SK-N-SH (cell line): Measurements from ENCODE around the gene ABCA3. TPM values are rescaled to one million over a fixed set of nuclear protein-coding genes. Genes with fewer than 3 reads are reported as not detected.

Source experiments
- CTCF ChIA-PET: fragments of 300-600, 350-600 bp; formaldehyde crosslinking; extraction: SDS; loops from one replicate; lab custom pipeline; 2021; lab: Yijun Ruan, JAX
- POLR2A ChIA-PET: fragments of 350-600 bp; sonication (Branson Sonifier 250); formaldehyde crosslinking; extraction: SDS; loops from one replicate; lab custom pipeline; 2020; ENCODE audit warnings: antibody characterized with exemption, inconsistent platforms; lab: Yijun Ruan, JAX
- DNase-seq: peaks from one replicate; pipeline ENCODE4 v3.0.0; 2012
- H2AFZ ChIP-seq: fragments of 200-600 bp; sonication (generic); 2 replicates; pipeline ENCODE4 v1.8.1; 2016; ENCODE audit warnings: antibody characterized with exemption, mild to moderate bottlenecking, low read depth
- H3F3A ChIP-seq: fragments of 200-600 bp; sonication (generic); replicated peaks from 2 replicates; pipeline ENCODE3; 2016; ENCODE audit warnings: antibody characterized with exemption, mild to moderate bottlenecking; ENCODE audit not compliant: insufficient read depth
- H3K27ac ChIP-seq, 2 experiments: fragments of 200-500 bp in 1 of 2; fragments of 200-600 bp in 1 of 2; sonication (Bioruptor generic) in 1 of 2; sonication (generic), shearing (Covaris generic) in 1 of 2; 2 replicates each; pipeline versions ENCODE4 v1.5.1 to v1.6.1; 2014 to 2016; ENCODE audit warnings: low read depth in 2 of 2, inconsistent platforms in 1 of 2, low read length in 1 of 2, mild to moderate bottlenecking in 1 of 2, mixed read lengths in 1 of 2
- H3K27me3 ChIP-seq: fragments of 200-600 bp; sonication (generic), shearing (Covaris generic); 2 replicates; pipeline ENCODE4 v1.6.1; 2016; ENCODE audit warnings: mixed run types; ENCODE audit not compliant: insufficient read depth
- H3K36me3 ChIP-seq, 2 experiments: fragments of 200-500 bp in 1 of 2; fragments of 200-600 bp in 1 of 2; sonication (Bioruptor generic) in 1 of 2; sonication (generic) in 1 of 2; replicated peaks in 1 of 2; 2 replicates each; pipeline versions ENCODE3 to v1.5.1; 2014 to 2016; ENCODE audit warnings: low read length in 1 of 2, mild to moderate bottlenecking in 1 of 2; ENCODE audit not compliant: insufficient read depth in 2 of 2, control insufficient read depth in 1 of 2
- H3K4me1 ChIP-seq, 2 experiments: fragments of 200-500 bp in 1 of 2; fragments of 200-600 bp in 1 of 2; sonication (Bioruptor generic) in 1 of 2; sonication (generic), shearing (Covaris generic) in 1 of 2; 2 replicates each; pipeline versions ENCODE4 v1.5.1 to v1.6.1; 2014 to 2016; ENCODE audit warnings: low read depth in 1 of 2, low read length in 1 of 2, mixed run types in 1 of 2; ENCODE audit not compliant: insufficient read depth in 2 of 2, control insufficient read depth in 1 of 2
- H3K4me2 ChIP-seq: fragments of 200-600 bp; sonication (generic), shearing (Covaris generic); 2 replicates; pipeline ENCODE4 v1.6.1; 2017; ENCODE audit warnings: mixed run types
- H3K4me3 ChIP-seq, 2 experiments: fragments of 200-500 bp in 1 of 2; fragments of 200-600 bp in 1 of 2; sonication (Bioruptor generic) in 1 of 2; sonication (generic), shearing (Covaris generic) in 1 of 2; 2 replicates each; pipeline versions ENCODE4 v1.5.1 to v1.8.1; 2014 to 2016; ENCODE audit warnings: low read depth in 2 of 2, inconsistent platforms in 1 of 2, low read length in 1 of 2, mild to moderate bottlenecking in 1 of 2, mixed read lengths in 1 of 2, moderate library complexity in 1 of 2
- H3K79me2 ChIP-seq: fragments of 200-600 bp; sonication (generic); 2 replicates; pipeline ENCODE4 v1.8.1; 2017; ENCODE audit warnings: mild to moderate bottlenecking; ENCODE audit not compliant: insufficient read depth
- H3K9ac ChIP-seq: fragments of 200-600 bp; sonication (generic); 2 replicates; pipeline ENCODE4 v1.6.1; 2017; ENCODE audit warnings: mixed run types
- H3K9me2 ChIP-seq: fragments of 200-600 bp; sonication (generic); 2 replicates; pipeline ENCODE4 v1.6.1; 2017; ENCODE audit warnings: mixed run types
- H3K9me3 ChIP-seq: fragments of 200-600 bp; sonication (generic); 2 replicates; pipeline ENCODE4 v1.6.1; 2017; ENCODE audit warnings: mixed run types, mild to moderate bottlenecking, moderate library complexity
- H4K20me1 ChIP-seq: fragments of 200-600 bp; sonication (generic); 2 replicates; pipeline ENCODE4 v1.6.1; 2017; ENCODE audit warnings: mild to moderate bottlenecking, mixed run types; ENCODE audit not compliant: insufficient read depth
- CHD2 ChIP-seq: fragments of 150-350 bp; IDR thresholded peaks from 2 replicates; pipeline ENCODE4 v1.6.1; 2018; ENCODE audit warnings: low read length; ENCODE audit not compliant: partially characterized antibody
- ELF1 ChIP-seq: IDR thresholded peaks from 2 replicates; pipeline ENCODE4 v1.4.0; 2012
- EZH2phosphoT487 ChIP-seq: fragments of 200-600 bp; sonication (generic); IDR thresholded peaks from 2 replicates; pipeline ENCODE4 v1.6.1; 2017; ENCODE audit warnings: low read depth, mixed run types, mild to moderate bottlenecking, antibody characterized with exemption, moderate library complexity, borderline replicate concordance
- FOSL2 ChIP-seq: IDR thresholded peaks from 2 replicates; pipeline ENCODE4 v1.4.0; 2012; ENCODE audit warnings: low read depth, mild to moderate bottlenecking, moderate library complexity, borderline replicate concordance
- FOXJ3 ChIP-seq: sonication (generic); formaldehyde crosslinking; IDR thresholded peaks from 2 replicates; pipeline ENCODE4 v1.5.1; 2020; ENCODE audit warnings: mild to moderate bottlenecking, missing genetic modification reagents
- GABPA ChIP-seq: IDR thresholded peaks from 2 replicates; pipeline ENCODE4 v1.4.0; 2012; ENCODE audit warnings: low read depth, mild to moderate bottlenecking
- GATA2 ChIP-seq: sonication (generic); formaldehyde crosslinking; IDR thresholded peaks from 2 replicates; pipeline ENCODE4 v1.5.0; 2020; ENCODE audit warnings: mild to moderate bottlenecking, missing genetic modification reagents
- IRF3 ChIP-seq: fragments of 150-350 bp; IDR thresholded peaks from 2 replicates; pipeline ENCODE4 v1.6.1; 2016; ENCODE audit warnings: mild to moderate bottlenecking, low read depth, low read length
- MAX ChIP-seq: IDR thresholded peaks from 2 replicates; pipeline ENCODE4 v1.4.0; 2012; ENCODE audit warnings: low read depth
- MXI1 ChIP-seq: IDR thresholded peaks from 2 replicates; pipeline ENCODE4 v1.6.1; 2012; ENCODE audit warnings: mild to moderate bottlenecking, low read depth, low read length, improper control_type of control experiment
- NFIC ChIP-seq: IDR thresholded peaks from 2 replicates; pipeline ENCODE4 v1.4.0; 2012; ENCODE audit warnings: borderline replicate concordance
- NRF1 ChIP-seq: IDR thresholded peaks from 2 replicates; pipeline ENCODE4 v1.6.1; 2012; ENCODE audit warnings: low read depth, mild to moderate bottlenecking, low read length
- RAD21 ChIP-seq: IDR thresholded peaks from 2 replicates; pipeline ENCODE4 v1.6.1; 2012; ENCODE audit warnings: mild to moderate bottlenecking, low read length
- RFX5 ChIP-seq: IDR thresholded peaks from 2 replicates; pipeline ENCODE4 v1.6.1; 2012; ENCODE audit warnings: mild to moderate bottlenecking, improper control_type of control experiment, low read length
- TAF1 ChIP-seq: IDR thresholded peaks from 2 replicates; pipeline ENCODE4 v1.6.1; 2012; ENCODE audit warnings: low read depth, mild to moderate bottlenecking, low read length, moderate library complexity, borderline replicate concordance
- ZBTB33 ChIP-seq: IDR thresholded peaks from 2 replicates; pipeline ENCODE4 v1.4.0; 2012; ENCODE audit warnings: low read depth, borderline replicate concordance
- WGBS: methylation state at CpG from one replicate; pipeline ENCODE4 v1.1.6; 2017; ENCODE audit warnings: low lambda C conversion rate; 5-methylcytosine and 5-hydroxymethylcytosine counted together
- polyA plus RNA-seq, 3 experiments: library from polyadenylated mRNA; depleted of rRNA; stranded (reverse); fragments of >200 nt; gene quantifications; 2 replicates each; pipeline ENCODE4 v1.2.3, GENCODE V29; 2012
- TF ChIP-seq, protein P1 (sequence below): IDR thresholded peaks from 2 replicates; pipeline ENCODE4; 2012

The ABCA3 gene
- polyA plus RNA-seq, 1 of the 3 experiments (the other 2 are of a cell fraction): 9.9 TPM

DNA sequence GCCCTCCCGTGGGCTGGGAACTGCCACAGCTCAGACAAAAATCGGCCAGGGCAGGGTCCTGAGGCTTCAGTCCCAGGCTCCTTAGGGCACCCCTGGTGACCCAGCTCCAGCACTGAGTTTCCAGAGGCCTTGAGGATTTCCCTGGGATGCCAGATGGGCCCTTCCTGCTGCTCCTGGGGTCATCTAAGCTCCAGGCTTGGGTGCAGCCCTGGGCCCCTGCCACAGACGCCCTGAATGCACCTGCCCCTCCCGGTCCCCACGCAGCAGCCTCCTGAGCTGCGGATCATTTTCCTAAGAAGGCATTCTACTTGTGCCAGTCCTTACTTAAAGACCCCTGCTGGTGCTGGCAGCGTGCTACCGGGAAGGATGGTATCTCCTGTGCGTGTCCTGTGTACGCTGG lies 66.6 kb downstream of the ABCA3 start:
- peaks cover 10% of the 10 kb centered on the region; the same call in 1 of the 2 replicates for H4K20me1 ChIP-seq
- ChIA-PET CTCF (interaction anchor here (1.3 kb wide), 1 partner anchor 64 kb away, joined by 3 read pairs; no protein-coding TSS in a partner anchor), POLR2A (interaction anchor here (0.6 kb wide), 1 partner anchor 232 kb away, joined by 3 read pairs; no protein-coding TSS in a partner anchor)
- H3K9me3 ChIP-seq: no peaks in the 10 kb centered on the region
- no peaks in the 10 kb centered on the region for H3K9me2 ChIP-seq
- no peak for DNase-seq
- TF ChIP-seq TAF1: no peak
- TF ChIP-seq ELF1: no peak
- TF ChIP-seq FOSL2: no peak
- TF ChIP-seq FOXJ3 (CRISPR knock-in tag): no peak
- TF ChIP-seq GATA2 (CRISPR knock-in tag): no peak
- no peak for TF ChIP-seq CHD2
- TF ChIP-seq ZBTB33: no peak
- no peak for TF ChIP-seq RFX5
- TF ChIP-seq GABPA: no peak
- TF ChIP-seq IRF3: no peak
- TF ChIP-seq MAX: no peak
- TF ChIP-seq, protein P1, sequence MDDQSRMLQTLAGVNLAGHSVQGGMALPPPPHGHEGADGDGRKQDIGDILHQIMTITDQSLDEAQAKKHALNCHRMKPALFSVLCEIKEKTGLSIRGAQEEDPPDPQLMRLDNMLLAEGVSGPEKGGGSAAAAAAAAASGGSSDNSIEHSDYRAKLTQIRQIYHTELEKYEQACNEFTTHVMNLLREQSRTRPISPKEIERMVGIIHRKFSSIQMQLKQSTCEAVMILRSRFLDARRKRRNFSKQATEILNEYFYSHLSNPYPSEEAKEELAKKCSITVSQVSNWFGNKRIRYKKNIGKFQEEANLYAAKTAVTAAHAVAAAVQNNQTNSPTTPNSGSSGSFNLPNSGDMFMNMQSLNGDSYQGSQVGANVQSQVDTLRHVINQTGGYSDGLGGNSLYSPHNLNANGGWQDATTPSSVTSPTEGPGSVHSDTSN: no peak
- TF ChIP-seq NFIC: no peak
- H3K36me3 ChIP-seq: no peaks in the 10 kb centered on the region
- H3K4me3 ChIP-seq: no peak overlapping the region
- H3K4me1 ChIP-seq: peaks cover 5 to 15% of the 10 kb centered on the region in 2 experiments; a peak in 2 of 4 replicates
- peaks cover 27% of the 10 kb centered on the region for H3K79me2 ChIP-seq
- 94% methylated on average over 6 of the region's 10 CpGs for WGBS
- no peak overlapping the region for H2AFZ ChIP-seq
- no peak overlapping the region for H3K27ac ChIP-seq
- H3K27me3 ChIP-seq: no peaks in the 10 kb centered on the region
- H3K4me2 ChIP-seq: no peak overlapping the region
- no peak overlapping the region for H3K9ac ChIP-seq
- H3F3A ChIP-seq: peaks cover 4% of the 10 kb centered on the region

DNA sequence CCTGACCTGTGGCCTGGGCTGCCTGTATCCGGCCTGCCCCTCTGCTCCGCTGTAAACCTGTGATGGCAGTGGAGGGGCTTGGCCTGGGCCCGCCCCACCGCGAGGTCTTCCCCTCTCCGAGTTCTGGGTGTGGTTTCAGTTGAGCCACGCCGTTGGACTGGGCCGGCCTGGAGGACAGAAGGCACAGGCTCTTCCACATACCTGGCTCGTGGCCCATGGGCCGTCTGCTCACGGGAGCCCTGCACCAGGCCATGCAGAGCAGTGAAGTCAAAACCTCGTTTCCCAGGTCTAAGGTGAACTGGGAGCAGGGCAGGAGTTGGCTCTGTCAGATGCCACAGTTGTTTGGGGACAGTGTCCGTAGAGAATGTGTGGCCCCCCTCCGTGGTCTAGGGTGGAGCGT lies 67.0 kb downstream of the ABCA3 start:
- H4K20me1 ChIP-seq: peaks cover 10% of the 10 kb centered on the region; the same call in 1 of the 2 replicates
- peaks cover 5 to 15% of the 10 kb centered on the region in 2 experiments; a peak in 2 of 4 replicates for H3K4me1 ChIP-seq
- H3K27me3 ChIP-seq: no peaks in the 10 kb centered on the region
- no peak overlapping the region for H3K27ac ChIP-seq
- no peaks in the 10 kb centered on the region for H3K9me3 ChIP-seq
- no peak for DNase-seq
- H3K4me2 ChIP-seq: no peak overlapping the region
- no peaks in the 10 kb centered on the region for H3K36me3 ChIP-seq
- peaks cover 32% of the 10 kb centered on the region for H3K79me2 ChIP-seq
- H2AFZ ChIP-seq: no peak overlapping the region
- POLR2A ChIA-PET: interaction anchor here (0.7 kb wide), 1 partner anchor 62 kb away, joined by 4 read pairs; no protein-coding TSS in a partner anchor
- CTCF ChIA-PET: no interaction called here
- H3K4me3 ChIP-seq: no peak overlapping the region
- H3F3A ChIP-seq: peaks cover 4% of the 10 kb centered on the region
- no CpG with 5 or more reads among the region's 16 CpGs for WGBS
- no peaks in the 10 kb centered on the region for H3K9me2 ChIP-seq
- no peak overlapping the region for H3K9ac ChIP-seq
- no peak for TF ChIP-seq EZH2phosphoT487
- TF ChIP-seq MXI1: no peak
- TF ChIP-seq IRF3: no peak
- no peak for TF ChIP-seq NRF1
- no peak for TF ChIP-seq RAD21
- no peak for TF ChIP-seq ZBTB33
